ENCODE data around the gene BCR. TPM values are rescaled to one million over a fixed set of nuclear protein-coding genes. Genes with fewer than 3 reads are reported as not detected.

BCR gene
- total RNA-seq, 1 experiment from 2014 or later = 6.6 TPM

- DNase-seq (ENCODE audit: low read depth) = no peak
Measured at GRCh38 chr22:23196165-23196564, 15.9 kb downstream of the BCR start.

DNA sequence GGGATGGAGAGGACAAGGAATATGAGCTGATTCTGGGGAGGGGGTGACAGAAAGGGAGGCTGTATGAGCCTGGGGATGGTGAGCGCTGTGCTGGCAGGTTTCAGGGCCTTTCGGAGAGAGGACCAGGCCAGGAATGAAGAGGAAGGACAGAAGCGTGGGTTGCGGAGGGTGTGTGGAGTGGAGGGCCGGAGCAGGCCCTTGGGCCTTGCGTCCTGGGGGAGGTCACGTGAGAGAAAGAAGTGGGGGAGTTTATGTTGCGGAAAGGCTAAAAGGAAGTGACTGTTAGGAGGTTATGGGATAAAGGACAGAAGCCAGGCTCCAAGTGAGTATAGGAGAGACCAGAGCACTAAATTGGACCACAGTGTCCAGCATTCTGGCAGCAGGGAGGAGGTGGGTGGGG, 17.5 kb downstream of the BCR start:
- DNase-seq (ENCODE audit: low read depth) = no peak

GRCh38 chr22:23199159-23199558, 18.9 kb downstream of the BCR start:
- no peak for DNase-seq (ENCODE audit: low read depth)

DNA sequence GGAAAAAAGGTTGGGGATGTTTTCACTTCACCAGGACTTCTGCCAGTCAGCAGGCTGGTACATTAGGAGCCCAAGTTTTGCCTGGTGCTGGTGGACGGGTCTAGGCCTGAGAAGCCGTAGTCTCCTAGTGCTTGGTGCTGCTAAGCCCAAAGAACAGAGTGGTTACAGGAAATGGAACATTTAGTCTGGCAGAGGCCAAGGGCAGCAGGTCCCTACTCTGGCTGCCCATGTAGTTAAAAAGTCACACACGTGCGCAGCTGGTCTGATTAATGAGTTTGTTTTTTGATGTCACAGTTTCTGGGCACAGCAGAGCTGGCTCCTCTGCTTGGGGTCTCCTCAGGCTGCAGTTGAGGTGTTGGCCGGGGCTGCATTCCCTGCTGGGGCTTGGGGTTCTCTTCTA, 20.6 kb downstream of the BCR start:
- DNase-seq (ENCODE audit: low read depth) = no peak

GRCh38 chr22:23202812-23203451, 22.6 kb downstream of the BCR start:
- DNase-seq (ENCODE audit: low read depth) = no peak

GRCh38 chr22:23203452-23204124, 23.3 kb downstream of the BCR start:
- DNase-seq (ENCODE audit: low read depth) = no peak

DNA sequence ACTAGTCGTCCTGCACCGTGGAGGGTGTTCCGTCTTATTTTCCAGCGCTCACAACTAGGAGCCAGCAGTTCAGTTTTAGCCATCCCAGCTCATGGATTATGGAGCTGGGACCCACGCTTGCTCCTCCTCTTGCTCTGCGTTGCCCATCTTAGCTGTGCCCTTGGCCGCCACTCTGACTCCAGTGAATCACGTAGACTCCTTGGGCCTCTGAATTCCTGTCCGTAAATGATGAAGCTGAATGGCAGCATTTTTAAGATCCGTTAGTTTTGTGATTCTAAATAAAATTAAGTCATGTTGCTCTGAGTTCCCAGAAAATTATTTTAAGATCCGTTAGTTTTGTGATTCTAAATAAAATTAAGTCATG, 23.8 kb downstream of the BCR start:
- no peak for DNase-seq (ENCODE audit: low read depth)

- no peak for DNase-seq (ENCODE audit: low read depth)
Measured at GRCh38 chr22:23204541-23205157, 24.3 kb downstream of the BCR start.

- no peak for DNase-seq (ENCODE audit: low read depth)
Measured at GRCh38 chr22:23205339-23206049, 25.2 kb downstream of the BCR start.

GRCh38 chr22:23206915-23207314, 26.6 kb downstream of the BCR start:
- DNase-seq (ENCODE audit: low read depth) = no peak

DNA sequence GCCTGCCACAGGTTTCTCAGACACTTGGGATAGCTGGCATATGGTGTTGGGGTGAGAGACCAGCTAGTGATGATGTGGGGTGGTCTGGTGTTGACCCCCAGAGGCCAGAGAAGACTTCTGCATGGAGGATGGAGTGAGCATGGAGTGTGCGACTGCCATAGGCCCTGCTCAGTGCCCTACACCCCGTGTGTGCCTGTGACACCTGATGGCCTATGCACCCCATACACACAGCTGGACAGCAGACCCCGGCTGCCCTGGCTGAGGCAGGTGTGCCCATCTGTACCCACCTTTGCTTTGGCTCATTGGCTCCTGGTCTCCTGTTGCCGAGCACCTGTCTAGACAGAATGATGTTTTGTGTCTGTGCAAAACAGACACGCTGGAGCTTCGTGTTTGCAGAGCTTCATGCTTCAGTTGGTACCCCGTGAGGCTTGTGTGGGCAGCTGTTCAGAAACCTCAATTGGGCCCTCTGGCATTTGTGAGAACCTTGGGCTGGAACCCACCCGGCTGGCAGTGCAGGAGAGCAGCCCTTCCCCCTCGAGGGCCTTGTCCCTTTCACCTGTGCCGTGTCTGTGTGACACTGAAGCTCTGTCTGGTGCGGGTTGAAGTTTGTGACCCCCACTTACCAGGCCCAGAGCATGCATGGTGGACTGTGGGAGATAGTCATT, 27.6 kb downstream of the BCR start:
- no peak for DNase-seq (ENCODE audit: low read depth)

DNA sequence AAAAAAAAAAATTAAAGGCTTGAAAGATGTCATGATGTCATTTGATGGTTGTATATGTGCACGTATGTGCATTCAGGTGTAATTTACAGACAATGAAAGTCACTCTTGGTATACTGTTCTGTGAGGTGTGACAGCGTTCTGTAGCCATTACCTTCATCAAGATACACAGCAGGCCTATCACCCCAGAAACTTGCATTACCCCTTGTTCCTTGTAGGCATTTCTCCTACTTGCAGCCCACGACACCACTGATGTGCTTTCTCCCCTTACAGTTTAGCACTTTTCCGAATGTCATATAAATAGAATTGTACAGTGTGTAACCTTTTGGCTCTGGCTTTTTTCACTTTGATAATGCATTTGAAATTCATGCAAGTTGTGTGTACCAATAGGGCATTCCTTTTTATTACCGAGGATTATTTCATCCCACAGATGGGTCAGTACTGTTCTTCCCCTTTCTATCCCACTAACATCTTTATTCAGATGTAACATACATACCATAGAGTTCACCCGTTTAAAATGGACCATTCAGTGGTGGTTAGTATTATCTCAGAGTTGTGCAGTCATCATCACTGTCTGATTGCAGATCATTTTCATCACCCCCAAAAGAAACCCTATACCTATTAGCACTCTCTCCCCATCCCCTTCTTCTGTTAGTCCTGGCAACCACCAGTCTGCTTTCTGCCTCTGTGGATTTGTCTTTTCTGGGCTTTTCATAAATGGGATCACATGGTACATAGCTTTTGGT, 30.3 kb downstream of the BCR start:
- no peak for DNase-seq (ENCODE audit: low read depth)

DNA sequence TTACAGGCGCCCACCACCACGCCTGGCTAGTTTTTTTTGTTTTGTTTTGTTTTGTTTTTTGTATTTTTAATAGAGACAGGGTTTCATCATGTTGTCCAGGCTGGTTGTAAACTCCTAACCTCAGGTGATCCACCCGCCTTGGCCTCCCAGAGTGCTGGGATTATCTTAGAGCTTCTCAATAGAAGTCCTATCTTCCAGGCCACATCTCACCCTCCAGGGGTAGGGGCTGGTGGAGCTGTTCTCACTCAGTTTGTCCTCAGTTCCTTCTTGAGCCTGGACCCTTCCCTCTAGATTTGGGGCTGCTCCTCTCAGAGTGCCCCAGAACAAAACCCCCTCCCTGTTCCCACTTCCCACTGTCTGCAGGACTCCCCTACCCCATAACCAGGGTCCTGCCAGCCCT, 31.3 kb downstream of the BCR start:
- DNase-seq (ENCODE audit: low read depth) = no peak

DNA sequence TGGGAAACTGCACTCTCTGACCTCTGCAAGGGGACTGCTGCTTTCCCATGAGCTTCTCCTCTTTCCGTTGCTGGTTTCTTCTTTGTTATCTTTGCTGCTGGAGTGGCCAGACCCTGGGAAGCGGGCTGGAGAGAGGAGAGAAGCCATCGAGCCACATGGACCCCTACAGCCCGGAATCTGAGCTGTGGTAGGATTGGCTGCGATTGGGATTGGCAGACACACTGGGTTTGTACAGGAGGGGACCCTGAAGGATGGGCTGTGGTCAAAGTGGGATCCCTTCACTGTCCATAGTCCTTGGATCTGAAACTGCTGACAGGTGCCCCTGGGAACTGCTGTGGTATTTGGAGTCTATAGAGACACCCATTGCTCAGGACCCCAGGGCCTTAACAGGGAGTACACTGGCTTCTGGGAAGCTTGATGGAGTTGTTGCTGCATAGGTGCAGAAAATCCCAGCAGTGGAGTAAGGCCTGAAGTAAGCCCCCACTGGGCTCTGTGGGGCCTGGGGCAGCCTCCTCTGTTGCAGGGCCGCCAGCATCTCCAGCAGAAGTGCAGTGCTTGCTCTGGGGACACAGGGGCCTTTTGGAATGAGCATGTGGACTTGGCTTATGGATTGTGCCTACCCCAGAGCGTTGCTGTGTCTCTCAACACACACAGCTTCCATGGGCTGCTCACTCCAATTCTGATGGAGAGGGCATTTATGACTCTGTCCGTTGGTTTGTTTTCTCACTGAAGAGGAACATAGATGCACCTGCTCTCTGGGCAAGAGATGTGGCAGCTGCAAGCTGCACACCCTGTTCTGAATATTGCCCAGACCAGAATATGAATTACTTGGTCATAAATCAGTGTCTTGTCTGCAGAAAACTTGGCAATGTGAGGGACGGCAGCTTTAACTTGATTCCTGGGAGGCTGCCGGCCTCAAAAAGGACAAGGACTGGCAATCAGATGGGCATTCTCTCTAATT, 32.0 kb downstream of the BCR start:
- DNase-seq (ENCODE audit: low read depth) = no peak

- no peak for DNase-seq (ENCODE audit: low read depth)
Measured at GRCh38 chr22:23213022-23213555, 32.8 kb downstream of the BCR start.

DNA sequence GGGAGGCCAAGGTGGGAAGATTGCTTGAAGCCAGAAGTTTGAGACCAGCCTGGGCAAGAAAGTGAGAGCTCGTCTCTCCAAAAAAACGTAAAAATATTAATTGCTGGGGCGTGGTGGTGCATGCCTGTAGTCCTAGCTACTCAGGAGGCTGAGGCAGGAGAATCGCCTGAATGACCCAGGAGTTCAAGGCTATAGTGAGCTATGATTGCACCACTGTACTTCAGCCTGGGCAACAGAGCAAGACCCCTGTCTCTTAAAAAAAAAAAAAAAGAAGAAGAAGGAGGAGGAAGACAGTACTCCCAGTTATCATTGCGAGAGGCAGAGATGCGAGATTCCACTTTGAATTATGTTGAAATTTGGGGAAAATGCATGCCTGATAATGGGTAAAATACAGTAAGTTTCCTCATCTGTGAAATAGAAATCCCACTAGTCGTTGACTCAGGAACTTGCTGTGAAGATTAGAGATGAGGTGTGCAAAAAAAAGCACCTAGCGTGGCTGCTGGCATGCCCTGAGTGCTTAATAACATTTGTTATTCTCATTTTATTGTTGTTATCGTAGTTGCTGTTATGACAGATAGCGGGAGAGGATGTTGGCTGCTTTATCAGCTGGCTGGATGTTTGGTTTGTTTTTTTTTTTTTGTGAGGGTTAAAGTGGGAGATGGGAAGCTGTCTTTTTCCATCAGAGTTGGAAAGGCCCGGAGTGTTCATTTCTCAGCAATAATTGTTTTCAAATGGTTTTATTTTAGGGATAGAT, 33.4 kb downstream of the BCR start:
- DNase-seq (ENCODE audit: low read depth) = no peak

- DNase-seq (ENCODE audit: low read depth) = no peak
Measured at GRCh38 chr22:23214398-23214797, 34.1 kb downstream of the BCR start.

DNA sequence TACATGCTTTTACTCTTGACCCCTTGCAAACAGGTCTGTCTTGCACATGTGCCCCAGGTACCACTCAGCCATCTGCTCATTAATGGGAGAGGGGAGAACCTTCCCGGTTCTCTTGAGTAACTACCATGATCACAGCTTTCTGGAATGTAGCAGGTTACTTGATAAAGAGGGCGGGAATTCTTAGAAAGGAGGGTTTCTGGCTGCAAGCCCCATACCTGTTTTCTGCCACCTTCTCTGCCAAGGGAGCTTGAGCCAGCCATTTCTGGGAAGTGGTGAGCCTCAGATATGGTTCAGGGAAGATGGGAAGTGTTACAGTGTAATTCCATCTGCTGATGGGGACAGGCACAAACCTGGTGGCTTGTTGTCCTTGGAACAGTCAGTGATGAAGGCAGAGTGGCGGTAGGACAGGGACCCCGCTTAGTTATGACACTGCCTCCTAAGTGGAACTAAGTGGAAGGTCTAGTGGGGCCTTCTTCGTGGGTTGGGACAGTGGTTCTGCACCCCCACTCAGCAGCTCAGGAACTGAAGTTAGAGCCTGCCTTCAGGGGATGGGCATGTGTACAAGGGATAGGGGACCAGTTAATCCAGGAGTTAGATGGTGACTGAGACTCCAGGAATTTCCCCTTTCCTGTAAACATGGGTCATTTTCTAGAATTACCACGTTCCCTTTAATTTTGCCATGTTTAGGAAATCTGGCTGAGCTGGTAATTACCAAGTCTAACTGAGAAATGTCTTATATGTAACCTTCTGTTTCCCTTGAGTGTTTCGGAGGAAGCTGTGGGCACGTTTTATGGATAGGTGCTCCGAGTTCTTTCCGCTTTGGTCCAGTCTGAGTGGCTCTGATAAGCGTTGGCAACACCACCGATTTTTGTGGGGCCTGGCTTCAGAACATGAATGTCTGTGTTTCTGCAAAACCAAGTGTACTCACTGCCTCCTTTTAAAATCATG, 35.3 kb downstream of the BCR start:
- DNase-seq (ENCODE audit: low read depth) = peak; percentile 46
